ENCODE measurements around the gene ZYX.
"Not testable (repeated sequence)": the region's sequence is repeated elsewhere in the genome, so short reads cannot be mapped to it uniquely, and the experiment has no call there.

The ZYX gene

DNA sequence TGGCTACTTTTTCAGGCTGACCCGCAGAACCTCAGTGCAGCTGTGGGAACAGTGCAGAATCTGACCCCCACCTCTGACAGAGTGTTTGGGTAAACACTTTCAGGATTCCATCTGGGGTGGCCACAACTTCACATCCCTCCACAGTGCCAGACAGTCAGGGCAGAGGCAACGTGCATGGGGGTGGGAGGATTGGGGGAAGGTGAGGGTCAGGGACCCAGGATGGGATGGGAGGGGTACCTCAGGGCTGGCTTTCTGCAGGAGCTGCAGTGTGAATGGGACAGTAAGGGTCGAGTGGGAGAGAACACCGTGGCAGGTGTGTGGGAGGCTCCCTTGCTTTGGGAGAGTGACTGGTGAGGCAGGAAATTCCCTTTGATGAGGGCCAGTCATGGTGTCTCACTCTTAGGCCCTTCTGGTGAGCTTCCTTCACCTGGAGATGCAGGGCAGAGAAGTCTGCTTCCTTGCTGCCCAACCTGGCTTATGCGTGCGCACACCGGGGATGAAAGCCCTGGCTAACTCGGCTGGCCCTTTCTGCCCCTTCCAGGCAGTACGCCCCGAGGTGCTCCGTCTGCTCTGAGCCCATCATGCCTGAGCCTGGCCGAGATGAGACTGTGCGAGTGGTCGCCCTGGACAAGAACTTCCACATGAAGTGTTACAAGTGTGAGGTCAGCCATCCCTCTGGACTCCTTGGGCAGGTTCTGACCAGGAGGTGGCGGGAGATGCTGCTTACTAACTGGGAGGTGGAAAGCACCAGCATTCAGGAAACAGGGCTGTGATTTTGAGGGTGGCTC lies 8.4 kb downstream of the ZYX start:
- in situ Hi-C loops (cut with MboI; ENCODE audit: low sequenced_read_pairs, unreplicated experiment), result no loop called here
- TF ChIP-seq, protein P1, sequence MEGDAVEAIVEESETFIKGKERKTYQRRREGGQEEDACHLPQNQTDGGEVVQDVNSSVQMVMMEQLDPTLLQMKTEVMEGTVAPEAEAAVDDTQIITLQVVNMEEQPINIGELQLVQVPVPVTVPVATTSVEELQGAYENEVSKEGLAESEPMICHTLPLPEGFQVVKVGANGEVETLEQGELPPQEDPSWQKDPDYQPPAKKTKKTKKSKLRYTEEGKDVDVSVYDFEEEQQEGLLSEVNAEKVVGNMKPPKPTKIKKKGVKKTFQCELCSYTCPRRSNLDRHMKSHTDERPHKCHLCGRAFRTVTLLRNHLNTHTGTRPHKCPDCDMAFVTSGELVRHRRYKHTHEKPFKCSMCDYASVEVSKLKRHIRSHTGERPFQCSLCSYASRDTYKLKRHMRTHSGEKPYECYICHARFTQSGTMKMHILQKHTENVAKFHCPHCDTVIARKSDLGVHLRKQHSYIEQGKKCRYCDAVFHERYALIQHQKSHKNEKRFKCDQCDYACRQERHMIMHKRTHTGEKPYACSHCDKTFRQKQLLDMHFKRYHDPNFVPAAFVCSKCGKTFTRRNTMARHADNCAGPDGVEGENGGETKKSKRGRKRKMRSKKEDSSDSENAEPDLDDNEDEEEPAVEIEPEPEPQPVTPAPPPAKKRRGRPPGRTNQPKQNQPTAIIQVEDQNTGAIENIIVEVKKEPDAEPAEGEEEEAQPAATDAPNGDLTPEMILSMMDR (IDR thresholded peaks at IDR 0.05; ENCODE audit: borderline replicate concordance, control extremely low read depth, extremely low read depth, insufficient read depth, missing control alignments), result no peak
- no peak for DNase-seq (ENCODE audit: low spot score)

DNA sequence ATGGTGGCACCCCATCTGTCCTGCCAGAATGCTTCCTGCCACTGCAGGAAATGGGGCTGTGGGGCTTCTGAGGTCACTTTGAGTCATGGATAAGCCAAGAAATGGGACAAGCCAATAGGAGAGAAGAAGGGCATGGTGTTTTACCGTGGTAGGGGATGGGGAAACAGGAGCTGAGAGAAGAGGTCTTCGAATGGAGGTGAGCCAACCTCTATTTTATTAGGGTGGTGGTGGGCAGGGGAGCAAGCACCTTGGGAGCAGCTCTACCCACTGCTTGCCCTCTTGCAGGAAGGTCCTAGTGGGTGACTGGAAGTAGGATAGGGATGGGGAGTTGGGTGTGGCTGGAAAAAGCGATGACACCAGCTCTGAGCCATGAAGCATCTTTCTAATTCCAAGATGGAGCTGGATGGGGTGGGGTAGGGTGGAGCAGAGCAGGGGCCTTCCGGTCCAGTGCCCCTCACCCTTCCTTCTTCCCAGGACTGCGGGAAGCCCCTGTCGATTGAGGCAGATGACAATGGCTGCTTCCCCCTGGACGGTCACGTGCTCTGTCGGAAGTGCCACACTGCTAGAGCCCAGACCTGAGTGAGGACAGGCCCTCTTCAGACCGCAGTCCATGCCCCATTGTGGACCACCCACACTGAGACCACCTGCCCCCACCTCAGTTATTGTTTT lies 9.1 kb downstream of the ZYX start:
- DNase-seq (ENCODE audit: low spot score), result no peak
- TF ChIP-seq, protein P1 (IDR thresholded peaks at IDR 0.05; ENCODE audit: borderline replicate concordance, control extremely low read depth, extremely low read depth, insufficient read depth, missing control alignments), result no peak
- in situ Hi-C loops (cut with MboI; ENCODE audit: low sequenced_read_pairs, unreplicated experiment), result no loop called here

DNA sequence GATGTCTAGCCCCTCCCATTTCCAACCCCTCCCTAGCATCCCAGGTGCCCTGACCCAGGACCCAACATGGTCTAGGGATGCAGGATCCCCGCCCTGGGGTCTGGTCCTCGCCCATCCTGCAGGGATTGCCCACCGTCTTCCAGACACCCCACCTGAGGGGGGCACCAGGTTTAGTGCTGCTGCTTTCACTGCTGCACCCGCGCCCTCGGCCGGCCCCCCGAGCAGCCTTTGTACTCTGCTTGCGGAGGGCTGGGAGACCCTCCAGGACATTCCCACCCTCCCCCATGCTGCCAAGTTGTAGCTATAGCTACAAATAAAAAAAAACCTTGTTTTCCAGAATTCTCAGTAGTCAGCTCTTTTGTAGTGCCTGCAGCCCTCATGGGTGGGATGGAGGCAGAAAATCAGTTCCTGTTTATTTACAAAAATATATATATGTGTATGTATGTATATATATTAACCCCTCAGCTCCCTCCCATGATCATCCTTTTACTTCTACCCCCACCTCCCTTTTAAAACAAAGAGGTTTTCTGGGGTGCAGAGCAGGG lies 9.7 kb downstream of the ZYX start:
- in situ Hi-C loops (cut with MboI; ENCODE audit: low sequenced_read_pairs, unreplicated experiment), result no loop called here
- TF ChIP-seq, protein P1 (IDR thresholded peaks at IDR 0.05; ENCODE audit: borderline replicate concordance, control extremely low read depth, extremely low read depth, insufficient read depth, missing control alignments), result no peak
- DNase-seq (ENCODE audit: low spot score), result no peak

DNA sequence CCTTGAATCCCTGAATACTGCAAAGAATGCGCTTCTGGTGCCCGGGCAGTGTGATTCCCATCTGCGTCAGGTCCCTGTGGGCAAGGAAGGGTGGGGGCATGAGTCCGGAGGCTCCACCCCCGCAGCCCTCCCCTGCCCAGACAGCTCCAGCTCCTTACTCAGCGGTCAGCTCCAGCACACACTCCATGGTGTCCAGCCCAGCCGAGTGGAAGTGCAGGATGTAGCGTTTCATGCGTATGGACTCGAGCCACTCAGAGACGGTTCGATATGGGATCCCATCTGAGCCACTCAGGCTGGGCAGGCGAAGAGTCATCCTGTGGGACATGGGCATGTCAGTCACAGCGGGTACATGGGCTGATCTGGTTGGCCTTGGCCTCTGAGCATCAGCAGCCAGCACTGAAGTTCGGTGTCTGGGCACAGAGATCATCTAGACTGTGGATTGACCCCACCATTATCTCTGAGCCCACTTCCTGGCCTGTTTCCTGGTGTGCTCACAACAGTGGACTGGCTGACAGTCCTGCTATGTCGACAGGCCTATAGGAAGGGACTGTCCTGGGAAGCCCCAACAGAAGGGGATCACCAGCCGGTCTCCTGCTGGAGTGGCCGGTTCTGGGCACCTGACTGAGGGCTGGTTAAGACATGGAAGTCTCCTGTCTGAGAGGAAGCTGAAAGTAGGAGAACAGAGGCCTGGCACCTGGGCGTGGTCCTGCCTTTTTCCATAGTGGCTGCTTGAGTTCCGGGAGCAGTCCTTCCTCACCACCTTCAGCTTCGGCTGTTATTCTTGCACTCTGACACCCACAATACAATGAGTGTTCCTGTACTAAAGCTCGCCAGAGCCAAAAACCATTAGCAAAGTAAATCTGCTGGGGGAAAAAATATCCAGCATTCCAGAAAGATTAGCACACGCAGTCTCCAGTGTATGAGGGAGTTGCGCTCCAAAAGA lies 10.6 kb downstream of the ZYX start:
- in situ Hi-C loops (cut with MboI; ENCODE audit: low sequenced_read_pairs, unreplicated experiment), result no loop called here
- no peak for DNase-seq (ENCODE audit: low spot score)
- TF ChIP-seq, protein P1 (IDR thresholded peaks at IDR 0.05; ENCODE audit: borderline replicate concordance, control extremely low read depth, extremely low read depth, insufficient read depth, missing control alignments), result no peak

DNA sequence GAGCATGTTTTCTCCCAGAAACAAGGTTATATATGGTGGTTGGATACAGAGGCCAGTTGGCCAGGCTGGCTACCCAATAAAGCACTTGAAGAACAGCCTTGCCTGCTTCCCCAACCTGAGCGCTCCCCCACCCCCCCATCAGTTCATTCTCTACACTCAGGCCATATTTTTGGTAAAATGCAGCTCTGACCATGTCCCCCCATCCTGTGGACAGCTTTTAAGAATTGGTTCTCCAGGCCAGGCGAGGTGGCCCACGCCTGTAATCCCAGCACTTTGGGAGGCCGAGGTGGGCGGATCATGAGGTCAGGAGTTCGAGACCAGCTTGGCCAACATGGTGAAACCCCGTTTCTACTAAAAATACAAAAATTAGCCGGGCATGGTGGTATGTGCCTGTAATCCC lies 11.3 kb downstream of the ZYX start:
- DNase-seq (ENCODE audit: low spot score); in situ Hi-C loops (cut with MboI; ENCODE audit: low sequenced_read_pairs, unreplicated experiment): not testable (repeated sequence)

DNA sequence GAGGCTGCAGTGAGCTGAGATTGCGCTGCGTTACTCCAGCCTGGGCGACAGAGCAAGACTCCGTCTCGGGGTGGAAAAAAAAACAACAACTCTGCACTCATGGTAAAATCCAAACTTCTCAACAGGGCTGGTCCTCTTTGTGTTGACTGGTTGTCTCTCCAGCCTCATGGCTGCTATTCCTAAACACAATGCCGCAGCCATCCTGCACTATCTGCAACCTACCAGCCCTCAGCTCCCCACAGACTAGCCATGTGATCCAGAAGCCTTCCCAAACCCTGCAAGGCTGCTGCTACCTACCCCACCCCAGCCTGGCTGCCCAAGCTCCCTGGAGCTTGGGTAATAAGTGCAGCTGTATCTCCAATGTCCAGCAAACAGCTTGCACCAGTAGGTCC lies 11.7 kb downstream of the ZYX start:
- TF ChIP-seq, protein P1 (IDR thresholded peaks at IDR 0.05; ENCODE audit: borderline replicate concordance, control extremely low read depth, extremely low read depth, insufficient read depth, missing control alignments), result no peak
- DNase-seq (ENCODE audit: low spot score), result no peak
- in situ Hi-C loops (cut with MboI; ENCODE audit: low sequenced_read_pairs, unreplicated experiment), result no loop called here

All from GM13976 (cell line).